Esophagus muscularis mucosa (tissue), 4 donors: ENCODE measurements around the gene KPNA4. TPM values are rescaled to one million over a fixed set of nuclear protein-coding genes. Genes with fewer than 3 reads are reported as not detected.

ENCODE experiments used
- DNase-seq: peaks from one replicate; pipeline ENCODE4 v3.0.0-alpha.2; 2017; ENCODE audit errors: extremely low spot score
- H3K27ac ChIP-seq, 4 donors: fragments of 200-600 bp; sonication (generic); replicated peaks in 1 of 4; 1 replicate in 3 of 4; 2 replicates in 1 of 4; pipeline ENCODE4 v1.5.1; 2016 to 2019; ENCODE audit warnings: mild to moderate bottlenecking in 1 of 4
- H3K27me3 ChIP-seq, 4 donors: fragments of 200-600 bp; sonication (generic); one replicate each; pipeline versions ENCODE4 v1.5.1 to v1.6.0; 2016 to 2019
- H3K36me3 ChIP-seq, 4 donors: fragments of 200-600 bp; sonication (generic); one replicate each; pipeline ENCODE4 v1.5.1; 2016 to 2019
- H3K4me1 ChIP-seq, 4 donors: fragments of 200-600 bp; sonication (generic); one replicate each; pipeline ENCODE4 v1.5.1; 2016 to 2019
- H3K4me3 ChIP-seq, 4 donors: fragments of 200-600 bp; sonication (generic); 1 replicate in 2 of 4; 2 replicates in 2 of 4; pipeline ENCODE4 v1.5.1; 2016 to 2019; ENCODE audit warnings: mild to moderate bottlenecking in 4 of 4, moderate library complexity in 1 of 4
- H3K9me3 ChIP-seq, 4 donors: fragments of 200-600 bp; sonication (generic); 1 replicate in 3 of 4; 2 replicates in 1 of 4; pipeline ENCODE4 v1.5.1; 2016 to 2019
- EP300 ChIP-seq: sonication (generic); formaldehyde crosslinking; IDR thresholded peaks from one replicate; pipeline ENCODE4 v1.6.1; 2017; ENCODE audit warnings: antibody characterized with exemption
- POLR2A ChIP-seq: fragments of 450-650 bp; IDR thresholded peaks from one replicate; pipeline ENCODE4 v1.6.1; 2017; ENCODE audit warnings: antibody characterized with exemption, moderate library complexity, mild to moderate bottlenecking, low read depth
- POLR2AphosphoS5 ChIP-seq, 2 donors: sonication (generic); formaldehyde crosslinking; IDR thresholded peaks; one replicate each; pipeline ENCODE4 v1.6.1; 2017; ENCODE audit warnings: antibody characterized with exemption in 2 of 2
- WGBS: methylation state at CpG from one replicate; pipeline ENCODE4 v1.1.5; 2018; 5-methylcytosine and 5-hydroxymethylcytosine counted together
- intact Hi-C: fragments of 100-400 bp; cut with DNase I; formaldehyde crosslinking; loops from one replicate; pipeline ENCODE4 v1.15.1; 2023
- small RNA-seq, 3 donors: library from RNA; depleted of rRNA; stranded (forward); fragments of <200 nt; gene quantifications; one replicate each; pipeline ENCODE3, GENCODE V24; 2016
- total RNA-seq, 4 donors: library from RNA; depleted of rRNA; stranded (reverse); fragments of >200 nt; gene quantifications; one replicate each; pipeline versions ENCODE4 v1.1.0 to v1.2.1, GENCODE V29; 2016
- TF ChIP-seq, protein P1 (sequence below), 3 experiments: fragments of 200-600 bp in 2 of 3; fragments of 450-650 bp in 1 of 3; sonication (generic) in 2 of 3; IDR thresholded peaks; one replicate each; pipeline ENCODE4 v1.5.1; 2017 to 2019; ENCODE audit warnings: antibody characterized with exemption in 3 of 3, mild to moderate bottlenecking in 2 of 3, moderate library complexity in 1 of 3

The KPNA4 gene
- total RNA-seq, 4 donors from 2014 or later = 48.2 to 60.6 (median 55.3) TPM

DNA sequence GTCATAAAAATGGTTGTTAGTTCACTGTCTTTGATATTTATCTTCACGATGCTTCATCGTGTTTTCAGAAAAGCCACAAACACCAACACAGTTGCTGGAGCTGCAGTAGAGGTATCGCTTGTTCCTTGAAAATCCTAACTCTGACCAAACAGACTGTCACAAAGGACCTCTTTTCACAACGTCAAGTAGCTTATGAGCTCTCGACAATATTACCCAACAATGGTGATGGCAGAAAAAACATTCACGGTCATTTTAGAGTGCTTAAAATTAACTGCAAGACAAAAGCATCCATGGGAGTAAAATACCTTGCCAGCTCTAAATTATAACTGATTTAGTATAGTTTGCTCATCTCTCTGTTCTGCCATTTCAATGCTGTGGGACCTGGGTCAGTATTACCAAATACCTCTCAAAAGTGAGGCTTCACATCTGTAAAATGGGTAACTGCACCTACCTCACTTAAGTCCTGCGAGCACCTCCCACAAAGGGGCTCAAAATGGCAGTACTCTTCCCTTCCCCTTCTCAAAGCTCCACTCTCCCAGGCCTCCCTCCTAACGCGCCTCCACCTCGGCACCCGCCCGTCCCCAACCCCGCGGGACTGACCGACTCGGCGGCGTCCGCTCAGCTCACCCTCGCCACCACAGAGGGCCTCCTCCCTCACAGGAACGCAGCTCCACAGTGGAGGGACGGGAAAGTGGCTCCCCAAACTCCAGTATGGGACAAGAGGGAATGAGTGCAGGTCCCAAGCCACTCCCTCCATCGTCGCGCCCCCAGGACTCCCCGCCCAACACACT lies 116.3 kb downstream of the KPNA4 start:
- peak overlapping the region; percentile 70 to 83 (median 76) for H3K27ac ChIP-seq
- DNase-seq = no peak

DNA sequence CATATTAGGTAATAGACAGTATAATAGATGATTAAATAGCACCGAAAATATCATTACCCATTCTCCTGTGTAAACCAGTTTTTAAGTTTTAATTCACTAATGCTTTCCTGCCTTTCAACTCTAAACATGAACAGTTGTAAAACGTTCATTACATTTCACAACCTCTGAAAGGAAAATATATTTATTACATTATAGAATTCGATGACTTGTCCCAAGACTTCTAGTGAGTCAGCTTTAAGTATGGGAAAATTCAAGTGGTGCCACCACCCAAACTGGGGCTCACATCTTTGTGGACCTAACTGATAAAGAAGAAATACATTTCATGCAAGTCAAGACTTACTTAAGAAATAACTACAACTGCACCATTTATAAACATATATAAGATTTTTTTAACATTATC lies 117.8 kb downstream of the KPNA4 start:
- H3K36me3 ChIP-seq = no peaks in the 10 kb centered on the region
- H3K27me3 ChIP-seq = peaks cover 0 to 22% (median 5%) of the 10 kb centered on the region in 4 donors
- TF ChIP-seq POLR2AphosphoS5 (IDR thresholded peaks at IDR 0.05) = no peak
- TF ChIP-seq EP300 = no peak
- TF ChIP-seq, protein P1, sequence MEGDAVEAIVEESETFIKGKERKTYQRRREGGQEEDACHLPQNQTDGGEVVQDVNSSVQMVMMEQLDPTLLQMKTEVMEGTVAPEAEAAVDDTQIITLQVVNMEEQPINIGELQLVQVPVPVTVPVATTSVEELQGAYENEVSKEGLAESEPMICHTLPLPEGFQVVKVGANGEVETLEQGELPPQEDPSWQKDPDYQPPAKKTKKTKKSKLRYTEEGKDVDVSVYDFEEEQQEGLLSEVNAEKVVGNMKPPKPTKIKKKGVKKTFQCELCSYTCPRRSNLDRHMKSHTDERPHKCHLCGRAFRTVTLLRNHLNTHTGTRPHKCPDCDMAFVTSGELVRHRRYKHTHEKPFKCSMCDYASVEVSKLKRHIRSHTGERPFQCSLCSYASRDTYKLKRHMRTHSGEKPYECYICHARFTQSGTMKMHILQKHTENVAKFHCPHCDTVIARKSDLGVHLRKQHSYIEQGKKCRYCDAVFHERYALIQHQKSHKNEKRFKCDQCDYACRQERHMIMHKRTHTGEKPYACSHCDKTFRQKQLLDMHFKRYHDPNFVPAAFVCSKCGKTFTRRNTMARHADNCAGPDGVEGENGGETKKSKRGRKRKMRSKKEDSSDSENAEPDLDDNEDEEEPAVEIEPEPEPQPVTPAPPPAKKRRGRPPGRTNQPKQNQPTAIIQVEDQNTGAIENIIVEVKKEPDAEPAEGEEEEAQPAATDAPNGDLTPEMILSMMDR (IDR thresholded peaks at IDR 0.05) = no peak
- TF ChIP-seq POLR2A = no peak
- no peak overlapping the region for H3K4me3 ChIP-seq
- H3K4me1 ChIP-seq = peaks cover 14 to 27% (median 21%) of the 10 kb centered on the region in 4 donors
- DNase-seq = no peak
- H3K9me3 ChIP-seq = peaks cover 0 to 11% (median 0%) of the 10 kb centered on the region in 4 donors
- H3K27ac ChIP-seq = no peak overlapping the region
- intact Hi-C loops = no loop called here
- 48% methylated on average over 3 of the region's 3 CpGs for WGBS

More for the DNA sequence above, 116.3 kb downstream of the KPNA4 start:
- Histone ChIP-seq H3K4me1 (peaks cover 14 to 27% (median 21%) of the 10 kb centered on the region in 4 donors), H3K27me3 (peaks cover 0 to 22% (median 5%) of the 10 kb centered on the region in 4 donors), H3K9me3 (peaks cover 0 to 11% (median 0%) of the 10 kb centered on the region in 4 donors), H3K4me3 (peak overlapping the region; percentile 58 to 69 (median 60)), H3K36me3 (no peaks in the 10 kb centered on the region)
- intact Hi-C loops = no loop called here
- TF ChIP-seq POLR2AphosphoS5 (IDR thresholded peaks at IDR 0.05) (no peak), POLR2A (no peak), EP300 (no peak)
- TF ChIP-seq, protein P1 (IDR thresholded peaks at IDR 0.05) = no peak
- 2% methylated on average over 26 of the region's 26 CpGs for WGBS

GRCh38 chr3:160446522-160447056 lies 118.8 kb downstream of the KPNA4 start:
- Histone ChIP-seq H3K4me1 (peaks cover 14 to 27% (median 21%) of the 10 kb centered on the region in 4 donors), H3K27me3 (peaks cover 0 to 22% (median 5%) of the 10 kb centered on the region in 4 donors), H3K36me3 (no peaks in the 10 kb centered on the region), H3K4me3 (no peak overlapping the region), H3K27ac (no peak overlapping the region), H3K9me3 (peaks cover 0 to 11% (median 0%) of the 10 kb centered on the region in 4 donors)
- DNase-seq = no peak
- intact Hi-C loops = no loop called here
- WGBS = 93% methylated on average over 13 of the region's 13 CpGs
- TF ChIP-seq POLR2AphosphoS5 (IDR thresholded peaks at IDR 0.05) (no peak), EP300 (no peak), POLR2A (no peak)
- TF ChIP-seq, protein P1 (IDR thresholded peaks at IDR 0.05) = no peak

DNA sequence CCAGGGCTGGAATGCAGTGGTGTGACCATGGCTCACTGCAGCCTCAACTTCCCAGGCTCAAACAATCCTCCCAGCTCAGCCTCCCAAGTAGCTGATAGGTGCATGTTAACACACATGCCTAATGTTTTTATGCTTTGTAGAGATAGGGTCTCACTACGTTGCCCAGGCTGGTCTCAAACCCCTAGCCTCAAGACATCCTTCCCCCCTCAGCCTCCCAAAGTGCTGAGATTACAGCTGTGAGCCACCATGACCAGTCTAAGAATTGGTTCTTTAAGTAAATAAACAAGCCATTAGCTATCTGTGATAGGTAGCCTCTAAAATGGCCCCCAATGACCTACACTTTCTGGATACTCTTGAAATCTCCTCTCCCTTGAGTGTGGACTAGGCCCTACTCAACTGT lies 119.5 kb downstream of the KPNA4 start:
- Histone ChIP-seq H3K4me1 (peaks cover 14 to 26% (median 21%) of the 10 kb centered on the region in 4 donors), H3K9me3 (peaks cover 0 to 11% (median 0%) of the 10 kb centered on the region in 4 donors), H3K4me3 (no peak overlapping the region), H3K36me3 (no peaks in the 10 kb centered on the region), H3K27ac (no peak overlapping the region), H3K27me3 (peaks cover 0 to 22% (median 5%) of the 10 kb centered on the region in 4 donors)
- no peak for DNase-seq
- intact Hi-C loops = no loop called here
- WGBS = 86% methylated on average over 1 of the region's 1 CpG
- TF ChIP-seq EP300 = no peak
- no peak for TF ChIP-seq POLR2A
- TF ChIP-seq, protein P1 (IDR thresholded peaks at IDR 0.05) = no peak

Small RNA genes within 50 kb of the gene (small RNA-seq; reads per million reads assigned to genes)
- gene RNU7-136P = 0 reads per million in 3 donors

Other genes with a start within 250 kb of the KPNA4 start
- 10 to 100 TPM in 1 of 4 donors, 1 to 10 TPM in 3; 5.5 to 11.9 (median 9.7) TPM for gene IFT80, start 166.3 kb downstream of the KPNA4 start, total RNA-seq
- gene SMC4, start 165.9 kb downstream of the KPNA4 start, total RNA-seq = 10 to 100 TPM; 14.7 to 19.8 (median 17.9) TPM
- 1 to 10 TPM; 1.3 to 3.8 (median 1.9) TPM for gene TRIM59, start 115.8 kb downstream of the KPNA4 start, total RNA-seq
- gene ARL14, start 111.6 kb upstream of the KPNA4 start, total RNA-seq = not detected
- gene PPM1L, start 190.7 kb upstream of the KPNA4 start, total RNA-seq = 10 to 100 TPM; 30.8 to 88.1 (median 52.7) TPM